ENCODE data around the gene PRSS23. TPM values are rescaled to one million over a fixed set of nuclear protein-coding genes. Genes with fewer than 3 reads are reported as not detected.

Gene PRSS23
- total RNA-seq, 2 donors from 2014 or later, result 2.4 to 3.3 TPM

- no peak overlapping the region for H3K4me3 Mint-ChIP-seq
- Histone ChIP-seq H3K9me3 (ENCODE audit: control insufficient read depth, low read length) (no peaks in the 10 kb centered on the region), H3K27me3 (ENCODE audit: control insufficient read depth, insufficient read depth, low read length, poor library complexity, severe bottlenecking) (peaks cover 39% of the 10 kb centered on the region), H3K4me1 (ENCODE audit: control insufficient read depth, insufficient read depth, low read length) (peaks cover 18% of the 10 kb centered on the region), H3K27ac (ENCODE audit: low read depth, low read length) (no peak overlapping the region), H3K9ac (ENCODE audit: extremely low read depth, low read length, poor library complexity, severe bottlenecking) (no peak overlapping the region), H3K4me3 (ENCODE audit: low read length) (no peak overlapping the region), H3K36me3 (ENCODE audit: control insufficient read depth, insufficient read depth, low read length) (no peaks in the 10 kb centered on the region)
- H3K27me3 Mint-ChIP-seq (ENCODE audit: insufficient read depth), result peaks cover 56% of the 10 kb centered on the region
- TF ChIP-seq CTCF (conservative IDR thresholded peaks at IDR 0.05), result no peak
- H3K4me1 Mint-ChIP-seq, result peaks cover 6% of the 10 kb centered on the region
- no peak for DNase-seq
- H3K9me3 Mint-ChIP-seq, result no peaks in the 10 kb centered on the region
- 71 to 89% methylated on average over 1 of the region's 2 CpGs for WGBS, 2 experiments (ENCODE audit: insufficient coverage in 1 of 2, insufficient read length in 1 of 2)
- H3K27ac Mint-ChIP-seq, result no peak overlapping the region
- no peaks in the 10 kb centered on the region for H3K36me3 Mint-ChIP-seq (ENCODE audit: low read depth)
These were observed 4.8 kb upstream of the PRSS23 start for GRCh38 chr11:86795511-86795910.

- 77 to 91% methylated on average over 3 of the region's 3 CpGs for WGBS, 2 experiments (ENCODE audit: insufficient coverage in 1 of 2, insufficient read length in 1 of 2)
- peaks cover 18% of the 10 kb centered on the region for H3K4me1 ChIP-seq (ENCODE audit: control insufficient read depth, insufficient read depth, low read length)
- TF ChIP-seq CTCF (conservative IDR thresholded peaks at IDR 0.05), result no peak
These were observed 4.4 kb upstream of the PRSS23 start for GRCh38 chr11:86795949-86796348.

GRCh38 chr11:86797133-86797532, 3.2 kb upstream of the PRSS23 start:
- H3K27ac Mint-ChIP-seq, result no peak overlapping the region

More at GRCh38 chr11:86795949-86796348, 4.4 kb upstream of the PRSS23 start:
- no peak overlapping the region for H3K4me3 ChIP-seq (ENCODE audit: low read length)
- no peaks in the 10 kb centered on the region for H3K9me3 Mint-ChIP-seq
- H3K27me3 ChIP-seq (ENCODE audit: control insufficient read depth, insufficient read depth, low read length, poor library complexity, severe bottlenecking), result peaks cover 39% of the 10 kb centered on the region
- no peak for DNase-seq
- no peaks in the 10 kb centered on the region for H3K9me3 ChIP-seq (ENCODE audit: control insufficient read depth, low read length)
- peaks cover 9% of the 10 kb centered on the region for H3K4me1 Mint-ChIP-seq
- no peaks in the 10 kb centered on the region for H3K36me3 Mint-ChIP-seq (ENCODE audit: low read depth)
- no peak overlapping the region for H3K4me3 Mint-ChIP-seq
- H3K27ac Mint-ChIP-seq, result no peak overlapping the region
- H3K27ac ChIP-seq (ENCODE audit: low read depth, low read length), result no peak overlapping the region
- no peak overlapping the region for H3K9ac ChIP-seq (ENCODE audit: extremely low read depth, low read length, poor library complexity, severe bottlenecking)
- H3K27me3 Mint-ChIP-seq (ENCODE audit: insufficient read depth), result peaks cover 58% of the 10 kb centered on the region
- no peaks in the 10 kb centered on the region for H3K36me3 ChIP-seq (ENCODE audit: control insufficient read depth, insufficient read depth, low read length)

More at GRCh38 chr11:86797133-86797532, 3.2 kb upstream of the PRSS23 start:
- WGBS, 2 experiments (ENCODE audit: insufficient coverage in 1 of 2, insufficient read length in 1 of 2), result 88 to 91% methylated on average over 8 to 9 of the region's 9 CpGs
- no peak for DNase-seq
- H3K9me3 ChIP-seq (ENCODE audit: control insufficient read depth, low read length), result no peaks in the 10 kb centered on the region
- no peaks in the 10 kb centered on the region for H3K36me3 ChIP-seq (ENCODE audit: control insufficient read depth, insufficient read depth, low read length)
- H3K27ac ChIP-seq (ENCODE audit: low read depth, low read length), result no peak overlapping the region
- TF ChIP-seq CTCF (conservative IDR thresholded peaks at IDR 0.05), result no peak
- peaks cover 18% of the 10 kb centered on the region for H3K4me1 ChIP-seq (ENCODE audit: control insufficient read depth, insufficient read depth, low read length)
- H3K27me3 ChIP-seq (ENCODE audit: control insufficient read depth, insufficient read depth, low read length, poor library complexity, severe bottlenecking), result peaks cover 50% of the 10 kb centered on the region
- no peak overlapping the region for H3K4me3 ChIP-seq (ENCODE audit: low read length)
- H3K36me3 Mint-ChIP-seq (ENCODE audit: low read depth), result no peaks in the 10 kb centered on the region
- H3K9me3 Mint-ChIP-seq, result no peaks in the 10 kb centered on the region
- H3K9ac ChIP-seq (ENCODE audit: extremely low read depth, low read length, poor library complexity, severe bottlenecking), result no peak overlapping the region
- H3K27me3 Mint-ChIP-seq (ENCODE audit: insufficient read depth), result peaks cover 63% of the 10 kb centered on the region
- peaks cover 21% of the 10 kb centered on the region for H3K4me1 Mint-ChIP-seq
- H3K4me3 Mint-ChIP-seq, result no peak overlapping the region
